ENCODE data around the gene DENND10.
"Not testable (repeated sequence)": the region's sequence is repeated elsewhere in the genome, so short reads cannot be mapped to it uniquely, and the experiment has no call there.

DENND10 gene

GRCh38 chr10:119180850-119181400 lies 77.0 kb downstream of the DENND10 start:
- H3K27me3 Mint-ChIP-seq, H3K27ac Mint-ChIP-seq: not testable (repeated sequence)
- peaks cover 30% of the 10 kb centered on the region for H3K4me1 Mint-ChIP-seq (ENCODE audit: low read depth)

GRCh38 chr10:119183664-119184412 lies 79.9 kb downstream of the DENND10 start:
- Mint-ChIP-seq H3K9me3 (no peaks in the 10 kb centered on the region), H3K27ac (no peak overlapping the region), H3K36me3 (ENCODE audit: low read depth) (no peaks in the 10 kb centered on the region), H3K27me3 (no peaks in the 10 kb centered on the region), H3K4me3 (no peak overlapping the region), H3K4me1 (ENCODE audit: low read depth) (peaks cover 7% of the 10 kb centered on the region)
- intact Hi-C loops (cut with micrococcal nuclease) = no loop called here

More at GRCh38 chr10:119180850-119181400, 77.0 kb downstream of the DENND10 start:
- H3K4me3 Mint-ChIP-seq; H3K9me3 Mint-ChIP-seq; intact Hi-C loops (cut with micrococcal nuclease): not testable (repeated sequence)
- H3K36me3 Mint-ChIP-seq (ENCODE audit: low read depth) = peaks cover 19% of the 10 kb centered on the region
